Tibial nerve (tissue), 4 donors: Measurements from ENCODE around the gene KRT5. TPM values are rescaled to one million over a fixed set of nuclear protein-coding genes. Genes with fewer than 3 reads are reported as not detected.
"Not testable (repeated sequence)": the region's sequence is repeated elsewhere in the genome, so short reads cannot be mapped to it uniquely, and the experiment has no call there.

Experiments used
- DNase-seq, 2 donors: peaks; one replicate each; pipeline ENCODE4 v3.0.0-alpha.2; 2019; ENCODE audit warnings: low spot score in 2 of 2
- H3K27ac ChIP-seq, 4 donors: fragments of 200-600 bp; sonication (generic) in 3 of 4; one replicate each; pipeline ENCODE4 v1.5.1; 2017 to 2019; ENCODE audit warnings: mild to moderate bottlenecking in 1 of 4
- H3K27me3 ChIP-seq, 2 donors: fragments of 200-600 bp; sonication (generic) in 1 of 2; one replicate each; pipeline versions ENCODE4 v1.5.1 to v1.6.0; 2017 to 2019
- H3K36me3 ChIP-seq, 3 donors: fragments of 200-600 bp; sonication (generic); one replicate each; pipeline ENCODE4 v1.5.1; 2018 to 2019
- H3K4me1 ChIP-seq, 4 donors: fragments of 200-600 bp; sonication (generic) in 3 of 4; one replicate each; pipeline ENCODE4 v1.5.1; 2017 to 2019
- H3K4me3 ChIP-seq, 4 donors: fragments of 200-600 bp; sonication (generic) in 3 of 4; one replicate each; pipeline ENCODE4 v1.5.1; 2017 to 2019; ENCODE audit warnings: mild to moderate bottlenecking in 1 of 4, moderate library complexity in 1 of 4
- H3K9me3 ChIP-seq, 4 donors: fragments of 200-600 bp; sonication (generic) in 3 of 4; one replicate each; pipeline ENCODE4 v1.5.1; 2017 to 2019
- EP300 ChIP-seq, 2 donors: sonication (generic); formaldehyde crosslinking; IDR thresholded peaks; one replicate each; pipeline ENCODE4 v1.6.1; 2017; ENCODE audit warnings: antibody characterized with exemption in 2 of 2, mild to moderate bottlenecking in 1 of 2
- POLR2A ChIP-seq, 2 donors: fragments of 450-650 bp; IDR thresholded peaks; one replicate each; pipeline ENCODE4 v1.6.1; 2017; ENCODE audit warnings: antibody characterized with exemption in 2 of 2, mild to moderate bottlenecking in 2 of 2, moderate library complexity in 2 of 2
- WGBS, 2 donors: methylation state at CpG; one replicate each; pipeline ENCODE4 v1.1.5; 2018; 5-methylcytosine and 5-hydroxymethylcytosine counted together
- total RNA-seq, 4 donors: library from RNA; depleted of rRNA; stranded (reverse); fragments of >200 nt; gene quantifications; one replicate each; pipeline ENCODE4 v1.1.0, GENCODE V29; 2016
- TF ChIP-seq, protein P1 (sequence below), 5 experiments: fragments of 200-600 bp in 3 of 5; fragments of 450-650 bp in 2 of 5; sonication (generic) in 3 of 5; IDR thresholded peaks; one replicate each; pipeline ENCODE4 v1.5.1; 2016 to 2019; ENCODE audit warnings: antibody characterized with exemption in 5 of 5, mild to moderate bottlenecking in 3 of 5, moderate library complexity in 2 of 5

KRT5 gene
- total RNA-seq, 4 donors from 2014 or later = 0.22 to 2.7 TPM; not detected in 2

- no peak overlapping the region for H3K4me3 ChIP-seq
- H3K27me3 ChIP-seq = no peaks in the 10 kb centered on the region
- H3K27ac ChIP-seq = peak overlapping the region in 3 of 4 donors; percentile 19 to 85 (median 80)
- no peaks in the 10 kb centered on the region for H3K36me3 ChIP-seq
- TF ChIP-seq, protein P1, sequence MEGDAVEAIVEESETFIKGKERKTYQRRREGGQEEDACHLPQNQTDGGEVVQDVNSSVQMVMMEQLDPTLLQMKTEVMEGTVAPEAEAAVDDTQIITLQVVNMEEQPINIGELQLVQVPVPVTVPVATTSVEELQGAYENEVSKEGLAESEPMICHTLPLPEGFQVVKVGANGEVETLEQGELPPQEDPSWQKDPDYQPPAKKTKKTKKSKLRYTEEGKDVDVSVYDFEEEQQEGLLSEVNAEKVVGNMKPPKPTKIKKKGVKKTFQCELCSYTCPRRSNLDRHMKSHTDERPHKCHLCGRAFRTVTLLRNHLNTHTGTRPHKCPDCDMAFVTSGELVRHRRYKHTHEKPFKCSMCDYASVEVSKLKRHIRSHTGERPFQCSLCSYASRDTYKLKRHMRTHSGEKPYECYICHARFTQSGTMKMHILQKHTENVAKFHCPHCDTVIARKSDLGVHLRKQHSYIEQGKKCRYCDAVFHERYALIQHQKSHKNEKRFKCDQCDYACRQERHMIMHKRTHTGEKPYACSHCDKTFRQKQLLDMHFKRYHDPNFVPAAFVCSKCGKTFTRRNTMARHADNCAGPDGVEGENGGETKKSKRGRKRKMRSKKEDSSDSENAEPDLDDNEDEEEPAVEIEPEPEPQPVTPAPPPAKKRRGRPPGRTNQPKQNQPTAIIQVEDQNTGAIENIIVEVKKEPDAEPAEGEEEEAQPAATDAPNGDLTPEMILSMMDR (IDR thresholded peaks at IDR 0.05) = no peak
- TF ChIP-seq POLR2A (IDR thresholded peaks at IDR 0.05) (no peak), EP300 (IDR thresholded peaks at IDR 0.05) (no peak)
- H3K9me3 ChIP-seq = no peaks in the 10 kb centered on the region
- WGBS, 2 donors = 36 to 47% methylated on average over 3 of the region's 3 CpGs
- peaks cover 0 to 36% (median 6%) of the 10 kb centered on the region in 4 donors for H3K4me1 ChIP-seq
- DNase-seq = no peak
These were observed 24.8 kb downstream of the KRT5 start for GRCh38 chr12:52495389-52495788.

DNA sequence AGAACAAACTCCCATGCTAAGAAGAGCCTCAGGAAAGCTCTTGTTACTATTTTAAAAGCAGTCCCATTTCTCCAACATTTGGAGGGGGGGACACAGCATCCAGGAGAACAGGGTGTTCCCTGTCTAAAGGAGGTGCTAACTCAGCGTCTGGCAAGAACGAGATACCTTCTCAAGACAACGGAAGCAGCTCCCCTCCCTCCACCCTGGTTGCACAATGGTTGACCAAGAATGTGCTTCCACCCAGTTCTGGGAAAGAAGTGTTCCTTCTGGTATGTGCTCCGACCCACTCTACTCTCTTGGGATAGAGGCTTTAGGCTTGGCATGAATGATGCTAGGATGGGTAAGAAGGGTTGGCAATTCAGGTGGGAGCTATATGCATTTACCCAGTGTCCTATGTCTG lies 25.7 kb downstream of the KRT5 start:
- 29 to 51% methylated on average over 4 of the region's 4 CpGs for WGBS, 2 donors
- TF ChIP-seq, protein P1 (IDR thresholded peaks at IDR 0.05) = no peak
- no peak for TF ChIP-seq POLR2A (IDR thresholded peaks at IDR 0.05)
- TF ChIP-seq EP300 (IDR thresholded peaks at IDR 0.05) = peak; percentile 85 to 93

GRCh38 chr12:52494100-52494499 lies 26.1 kb downstream of the KRT5 start:
- no peak for DNase-seq
- peaks cover 0 to 36% (median 6%) of the 10 kb centered on the region in 4 donors for H3K4me1 ChIP-seq
- 82 to 83% methylated on average over 1 of the region's 1 CpG for WGBS, 2 donors
- no peaks in the 10 kb centered on the region for H3K9me3 ChIP-seq
- TF ChIP-seq POLR2A (IDR thresholded peaks at IDR 0.05) (no peak), EP300 (IDR thresholded peaks at IDR 0.05) (no peak)
- TF ChIP-seq, protein P1 (IDR thresholded peaks at IDR 0.05) = no peak
- no peaks in the 10 kb centered on the region for H3K27me3 ChIP-seq
- H3K36me3 ChIP-seq = no peaks in the 10 kb centered on the region
- peak overlapping the region in 3 of 4 donors; percentile 15 to 76 (median 56) for H3K27ac ChIP-seq
- H3K4me3 ChIP-seq = no peak overlapping the region

More for the DNA sequence above, 25.7 kb downstream of the KRT5 start:
- Histone ChIP-seq H3K4me1 (peaks cover 0 to 36% (median 6%) of the 10 kb centered on the region in 4 donors), H3K4me3 (no peak overlapping the region), H3K9me3 (no peaks in the 10 kb centered on the region), H3K27ac (peak overlapping the region in 2 of 4 donors; percentile 56 to 85), H3K36me3 (no peaks in the 10 kb centered on the region), H3K27me3 (no peaks in the 10 kb centered on the region)
- peak in 1 of 2 donors; percentile 66 for DNase-seq

DNA sequence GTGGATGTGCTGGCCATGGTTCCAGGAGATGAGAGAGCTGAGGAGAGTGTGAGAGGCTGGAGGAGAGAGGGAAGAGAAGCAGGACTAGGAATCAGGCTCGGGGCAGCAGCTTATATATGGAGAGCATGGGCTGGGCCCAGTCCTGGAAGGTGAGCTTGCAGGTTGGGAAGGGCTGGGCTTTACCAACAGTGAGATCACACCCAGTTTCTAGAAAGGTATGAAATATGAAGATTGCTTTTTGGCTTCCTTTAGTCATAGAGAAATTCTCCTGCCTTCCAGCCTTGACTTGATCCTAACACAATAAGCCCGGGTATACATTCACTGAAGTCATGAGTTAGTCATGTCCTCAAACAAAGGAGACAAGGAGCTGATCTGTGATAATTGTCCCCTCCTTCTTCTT lies 27.0 kb downstream of the KRT5 start, which contains the start of gene KRT6A:
Gene KRT6A, minus strand, starts transcription at position 86 of the 400 bp plus-strand sequence. Its CDS starts 69 bp downstream, at position 17.
- peak within 1 kb of the TSS in 3 of 4 donors; percentile 15 to 76 (median 56) for H3K27ac ChIP-seq
- DNase-seq = no peak
- H3K36me3 ChIP-seq = no peaks in the 10 kb centered on the region
- H3K9me3 ChIP-seq = no peaks in the 10 kb centered on the region
- no peak within 1 kb of the TSS for H3K4me3 ChIP-seq
- whole genome bisulfite sequencing, 2 donors = 82 to 93% methylated on average over 2 of the region's 2 CpGs
- peaks cover 0 to 36% (median 6%) of the 10 kb centered on the region in 4 donors for H3K4me1 ChIP-seq
- no peaks in the 10 kb centered on the region for H3K27me3 ChIP-seq
- TF ChIP-seq POLR2A (IDR thresholded peaks at IDR 0.05) = no peak
- TF ChIP-seq, protein P1 (IDR thresholded peaks at IDR 0.05) = no peak
- no peak for TF ChIP-seq EP300 (IDR thresholded peaks at IDR 0.05)

GRCh38 chr12:52492405-52492804 lies 27.8 kb downstream of the KRT5 start:
- not testable (repeated sequence) for H3K36me3 ChIP-seq, H3K27me3 ChIP-seq, H3K27ac ChIP-seq, H3K4me3 ChIP-seq, H3K9me3 ChIP-seq, DNase-seq
- H3K4me1 ChIP-seq = peaks cover 0 to 36% (median 6%) of the 10 kb centered on the region in 4 donors
- WGBS, 2 donors = 88% methylated on average over 5 of the region's 6 CpGs; no CpG with 5 or more reads in 1 of the 2 donors

DNA sequence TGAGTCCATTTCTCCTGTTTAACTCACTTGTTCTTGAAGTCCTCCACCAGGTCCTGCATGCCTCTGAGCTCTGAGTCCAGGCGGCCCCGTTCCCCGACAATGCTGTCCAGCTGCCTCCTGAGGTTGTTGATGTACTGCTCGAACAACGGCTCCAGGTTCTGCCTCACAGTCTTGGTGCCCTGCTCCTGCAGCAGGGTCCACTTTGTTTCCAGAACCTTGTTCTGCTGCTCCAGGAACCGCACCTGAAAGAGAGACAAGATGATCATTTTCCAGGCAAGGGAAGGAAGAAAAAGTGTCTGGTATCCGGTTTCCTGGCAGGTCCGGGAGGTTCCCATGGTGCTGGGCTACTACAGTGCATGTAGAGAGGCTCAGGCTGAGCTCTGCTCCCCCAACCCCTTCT lies 28.7 kb downstream of the KRT5 start:
- H3K4me3 ChIP-seq, H3K27ac ChIP-seq, H3K36me3 ChIP-seq, H3K27me3 ChIP-seq, DNase-seq, H3K9me3 ChIP-seq: not testable (repeated sequence)
- 79 to 83% methylated on average over 8 of the region's 8 CpGs for WGBS, 2 donors
- H3K4me1 ChIP-seq = peaks cover 0 to 33% (median 6%) of the 10 kb centered on the region in 4 donors
